Breast epithelium (tissue), 3 donors: ENCODE results near the gene UQCC2.

Experiments used
- CTCF ChIP-seq, 3 donors: fragments of 450-650 bp; IDR thresholded peaks; one replicate each; pipeline ENCODE4 v1.5.1; 2016 to 2017; ENCODE audit warnings: antibody characterized with exemption in 3 of 3, mild to moderate bottlenecking in 3 of 3, moderate library complexity in 3 of 3
- POLR2A ChIP-seq: fragments of 450-650 bp; IDR thresholded peaks from one replicate; pipeline ENCODE4 v1.6.1; 2016; ENCODE audit warnings: antibody characterized with exemption, mild to moderate bottlenecking, moderate library complexity
- POLR2AphosphoS5 ChIP-seq, 3 donors: sonication (generic); formaldehyde crosslinking; IDR thresholded peaks; one replicate each; pipeline ENCODE4 v1.6.1; 2017; ENCODE audit warnings: antibody characterized with exemption in 3 of 3

- peak; percentile 82 to 93 (median 85) for TF ChIP-seq CTCF (IDR thresholded peaks at IDR 0.05)
- peak in 1 of 3 donors; percentile 14 for TF ChIP-seq POLR2AphosphoS5 (IDR thresholded peaks at IDR 0.05)
- TF ChIP-seq POLR2A = no peak
Measured at GRCh38 chr6:33744001-33744848, 32.7 kb upstream of the UQCC2 start.
